Measurements from ENCODE around the gene ARID1A. TPM values are rescaled to one million over a fixed set of nuclear protein-coding genes. Genes with fewer than 3 reads are reported as not detected.

The ARID1A gene
- total and polyA plus RNA-seq, 8 donors, result 14.8 to 39.9 (median 25.5) TPM

- intact Hi-C loops (cut with DNase I), result no loop called here
- FAIRE-seq, result no peak
- no peak overlapping the region for H3K27ac ChIP-seq
- H3K9me3 ChIP-seq, result no peaks in the 10 kb centered on the region
- TF ChIP-seq, protein P1, sequence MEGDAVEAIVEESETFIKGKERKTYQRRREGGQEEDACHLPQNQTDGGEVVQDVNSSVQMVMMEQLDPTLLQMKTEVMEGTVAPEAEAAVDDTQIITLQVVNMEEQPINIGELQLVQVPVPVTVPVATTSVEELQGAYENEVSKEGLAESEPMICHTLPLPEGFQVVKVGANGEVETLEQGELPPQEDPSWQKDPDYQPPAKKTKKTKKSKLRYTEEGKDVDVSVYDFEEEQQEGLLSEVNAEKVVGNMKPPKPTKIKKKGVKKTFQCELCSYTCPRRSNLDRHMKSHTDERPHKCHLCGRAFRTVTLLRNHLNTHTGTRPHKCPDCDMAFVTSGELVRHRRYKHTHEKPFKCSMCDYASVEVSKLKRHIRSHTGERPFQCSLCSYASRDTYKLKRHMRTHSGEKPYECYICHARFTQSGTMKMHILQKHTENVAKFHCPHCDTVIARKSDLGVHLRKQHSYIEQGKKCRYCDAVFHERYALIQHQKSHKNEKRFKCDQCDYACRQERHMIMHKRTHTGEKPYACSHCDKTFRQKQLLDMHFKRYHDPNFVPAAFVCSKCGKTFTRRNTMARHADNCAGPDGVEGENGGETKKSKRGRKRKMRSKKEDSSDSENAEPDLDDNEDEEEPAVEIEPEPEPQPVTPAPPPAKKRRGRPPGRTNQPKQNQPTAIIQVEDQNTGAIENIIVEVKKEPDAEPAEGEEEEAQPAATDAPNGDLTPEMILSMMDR (IDR thresholded peaks at IDR 0.05), result no peak
- no peak overlapping the region for H3K4me3 ChIP-seq
- H3K4me1 ChIP-seq, result no peaks in the 10 kb centered on the region
- no peaks in the 10 kb centered on the region for H3K36me3 ChIP-seq
- DNase-seq, result no peak
- no peak for ATAC-seq
- 57 to 68% methylated on average over 4 of the region's 4 CpGs for WGBS, 2 donors
- H3K27me3 ChIP-seq, result no peaks in the 10 kb centered on the region
These were observed 115.2 kb downstream of the ARID1A start for GRCh38 chr1:26811057-26811456.

DNA sequence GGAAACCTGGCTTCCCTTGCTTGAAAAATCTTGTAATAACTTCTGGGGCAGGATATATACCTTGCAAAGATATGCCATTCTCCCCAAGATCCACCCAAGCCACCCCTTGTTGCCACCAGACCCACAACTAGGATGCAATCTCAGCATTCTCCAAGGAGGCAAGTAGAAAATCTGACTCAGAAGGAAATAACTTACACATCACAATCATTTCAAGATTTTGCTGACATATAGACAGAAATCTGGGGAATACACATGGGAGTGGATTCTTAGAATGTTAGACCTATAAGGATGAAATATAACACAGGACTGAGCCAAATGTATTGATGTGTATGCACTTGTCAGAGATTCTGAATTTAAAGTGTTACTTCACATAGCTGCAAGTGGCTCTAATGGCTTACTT, 115.9 kb downstream of the ARID1A start:
- FAIRE-seq (no peak), ATAC-seq (no peak), DNase-seq (no peak)
- Histone ChIP-seq H3K4me3 (no peak overlapping the region), H3K4me1 (no peaks in the 10 kb centered on the region), H3K36me3 (no peaks in the 10 kb centered on the region), H3K27me3 (no peaks in the 10 kb centered on the region), H3K9me3 (no peaks in the 10 kb centered on the region), H3K27ac (no peak overlapping the region)
- TF ChIP-seq, protein P1 (IDR thresholded peaks at IDR 0.05), result no peak
- intact Hi-C loops (cut with DNase I), result no loop called here

DNA sequence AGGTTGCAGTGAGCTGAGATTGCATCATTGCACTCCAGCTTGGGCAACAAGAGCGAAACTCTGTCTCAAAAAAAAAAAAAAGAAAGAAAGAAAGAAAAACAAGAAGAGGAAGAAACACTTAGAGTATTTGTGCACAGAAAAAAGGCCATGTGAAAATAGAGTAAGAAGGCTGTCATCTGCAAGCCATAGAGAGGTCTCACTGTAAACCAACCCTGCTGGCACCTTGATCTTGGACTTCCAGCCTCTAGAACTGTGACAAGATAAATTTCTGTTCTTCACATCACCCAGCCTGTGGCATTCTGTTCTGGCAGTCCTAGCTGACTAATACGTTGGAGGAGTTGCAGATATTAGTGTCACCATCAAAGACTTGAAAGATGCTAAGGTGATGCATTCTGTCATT, 118.6 kb downstream of the ARID1A start:
- no peaks in the 10 kb centered on the region for H3K9me3 ChIP-seq
- 91 to 98% methylated on average over 2 of the region's 2 CpGs for WGBS, 2 donors
- H3K27ac ChIP-seq, result no peak overlapping the region
- H3K4me3 ChIP-seq, result no peak overlapping the region
- no peak for ATAC-seq
- no peak for DNase-seq
- H3K36me3 ChIP-seq, result no peaks in the 10 kb centered on the region
- H3K4me1 ChIP-seq, result no peaks in the 10 kb centered on the region
- no peak for FAIRE-seq
- TF ChIP-seq, protein P1 (IDR thresholded peaks at IDR 0.05), result no peak
- H3K27me3 ChIP-seq, result no peaks in the 10 kb centered on the region
- intact Hi-C loops (cut with DNase I), result no loop called here

DNA sequence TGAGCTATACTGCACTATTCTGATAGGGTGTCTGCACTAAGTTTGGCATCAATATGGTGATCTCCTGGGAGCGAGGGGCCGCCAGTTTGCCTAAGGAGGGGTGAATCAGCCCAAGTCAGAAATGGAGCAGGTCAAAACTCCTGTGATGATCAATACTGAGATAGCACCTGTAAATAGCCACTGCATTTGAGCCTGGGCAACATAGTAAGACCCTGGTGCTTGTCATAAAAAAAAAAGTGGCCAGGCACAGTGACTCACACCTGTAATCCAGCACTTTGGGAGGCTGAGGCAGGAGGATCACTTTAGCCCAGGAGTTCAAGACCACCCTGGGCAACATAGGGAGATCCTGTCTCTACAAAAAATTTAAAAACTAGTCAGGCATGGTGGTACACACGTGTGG, 119.1 kb downstream of the ARID1A start:
- no peak for ATAC-seq
- H3K27me3 ChIP-seq, result no peaks in the 10 kb centered on the region
- DNase-seq, result no peak
- no peaks in the 10 kb centered on the region for H3K36me3 ChIP-seq
- H3K4me1 ChIP-seq, result no peaks in the 10 kb centered on the region
- no peak overlapping the region for H3K4me3 ChIP-seq
- TF ChIP-seq, protein P1 (IDR thresholded peaks at IDR 0.05), result no peak
- no peak for FAIRE-seq
- intact Hi-C loops (cut with DNase I), result no loop called here
- H3K27ac ChIP-seq, result no peak overlapping the region
- no peaks in the 10 kb centered on the region for H3K9me3 ChIP-seq
- 78 to 88% methylated on average over 3 of the region's 3 CpGs for WGBS, 2 donors

DNA sequence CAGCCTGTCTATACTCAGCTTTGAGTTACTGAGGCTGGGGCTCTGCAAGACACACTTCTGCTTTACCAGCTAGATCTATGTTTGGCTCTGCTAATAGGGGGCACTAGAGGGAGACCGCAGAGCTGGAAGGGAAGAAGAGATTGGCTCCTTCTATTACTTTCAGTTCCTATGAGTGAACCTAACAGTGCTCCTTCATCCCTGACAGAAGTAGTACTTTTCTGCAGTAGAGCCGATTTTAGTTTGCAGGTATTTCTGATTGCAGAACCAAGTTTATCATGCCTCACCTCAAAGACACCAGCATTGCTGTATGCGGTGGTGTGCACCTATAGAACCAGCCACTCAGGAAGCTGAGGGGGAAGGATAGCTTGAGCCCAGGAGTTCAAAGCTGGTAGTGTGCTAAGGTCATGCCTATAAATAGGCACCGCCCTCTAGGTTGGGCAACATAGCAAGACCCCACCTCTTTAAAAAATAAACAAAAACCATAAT, 125.0 kb downstream of the ARID1A start:
- TF ChIP-seq, protein P1 (IDR thresholded peaks at IDR 0.05), result no peak
- no peak for DNase-seq
- no peak overlapping the region for H3K27ac ChIP-seq
- intact Hi-C loops (cut with DNase I), result no loop called here
- H3K36me3 ChIP-seq, result no peaks in the 10 kb centered on the region
- no peaks in the 10 kb centered on the region for H3K9me3 ChIP-seq
- H3K4me3 ChIP-seq, result no peak overlapping the region
- 74 to 77% methylated on average over 4 of the region's 4 CpGs for WGBS, 2 donors
- peak in 3 of 4 donors; percentile 44 to 87 (median 80) for ATAC-seq
- H3K27me3 ChIP-seq, result no peaks in the 10 kb centered on the region
- no peak for FAIRE-seq
- peaks cover 0 to 3% (median 0%) of the 10 kb centered on the region in 3 donors for H3K4me1 ChIP-seq

All from pancreas (tissue), 10 donors.